Measurements from ENCODE around the gene EHD4.

Gene EHD4

GRCh38 chr15:41868321-41868720 lies 104.0 kb downstream of the EHD4 start:
- TF ChIP-seq ZFX (IDR thresholded peaks at IDR 0.05), result no peak
- TF ChIP-seq, protein P1, sequence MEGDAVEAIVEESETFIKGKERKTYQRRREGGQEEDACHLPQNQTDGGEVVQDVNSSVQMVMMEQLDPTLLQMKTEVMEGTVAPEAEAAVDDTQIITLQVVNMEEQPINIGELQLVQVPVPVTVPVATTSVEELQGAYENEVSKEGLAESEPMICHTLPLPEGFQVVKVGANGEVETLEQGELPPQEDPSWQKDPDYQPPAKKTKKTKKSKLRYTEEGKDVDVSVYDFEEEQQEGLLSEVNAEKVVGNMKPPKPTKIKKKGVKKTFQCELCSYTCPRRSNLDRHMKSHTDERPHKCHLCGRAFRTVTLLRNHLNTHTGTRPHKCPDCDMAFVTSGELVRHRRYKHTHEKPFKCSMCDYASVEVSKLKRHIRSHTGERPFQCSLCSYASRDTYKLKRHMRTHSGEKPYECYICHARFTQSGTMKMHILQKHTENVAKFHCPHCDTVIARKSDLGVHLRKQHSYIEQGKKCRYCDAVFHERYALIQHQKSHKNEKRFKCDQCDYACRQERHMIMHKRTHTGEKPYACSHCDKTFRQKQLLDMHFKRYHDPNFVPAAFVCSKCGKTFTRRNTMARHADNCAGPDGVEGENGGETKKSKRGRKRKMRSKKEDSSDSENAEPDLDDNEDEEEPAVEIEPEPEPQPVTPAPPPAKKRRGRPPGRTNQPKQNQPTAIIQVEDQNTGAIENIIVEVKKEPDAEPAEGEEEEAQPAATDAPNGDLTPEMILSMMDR (conservative IDR thresholded peaks at IDR 0.05), result no peak
- no peak overlapping the region for H3K27ac ChIP-seq

DNA sequence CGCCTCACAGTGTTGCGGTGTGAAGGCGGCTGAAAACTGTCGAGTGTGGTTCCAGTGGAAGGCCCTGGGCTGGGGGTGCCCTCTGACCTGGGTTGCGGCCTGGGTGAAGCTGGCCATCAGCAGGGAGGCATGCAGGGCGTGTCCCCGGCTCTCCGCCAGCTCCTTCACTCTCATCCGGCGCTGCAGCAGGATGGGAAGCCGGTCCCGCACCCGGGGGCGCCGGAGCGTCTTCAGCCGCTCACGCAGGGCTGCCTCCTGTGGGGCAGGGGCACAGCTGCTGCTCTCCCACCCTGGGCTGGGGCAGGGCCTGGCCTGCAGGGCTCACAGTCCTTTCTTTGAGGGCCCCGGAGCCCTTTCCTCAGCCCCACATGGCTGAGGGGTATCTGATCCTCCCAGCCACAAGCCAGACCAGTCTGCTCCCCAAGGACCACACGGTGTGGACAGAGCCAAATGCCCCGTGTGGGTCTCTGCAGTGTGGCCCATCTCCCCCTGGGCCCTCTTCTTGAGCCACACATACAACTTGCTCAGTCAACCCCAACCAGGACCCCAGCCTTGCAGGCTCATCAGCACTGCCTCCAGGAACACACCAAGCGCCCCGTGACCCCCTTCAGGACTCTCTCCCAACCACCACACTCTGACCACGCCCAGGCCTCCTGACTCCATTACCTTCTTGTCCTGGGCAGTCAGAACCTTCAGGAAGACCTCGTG lies 105.3 kb downstream of the EHD4 start:
- H3K27ac ChIP-seq, result no peak overlapping the region
- TF ChIP-seq, protein P1 (conservative IDR thresholded peaks at IDR 0.05), result no peak
- no peak for TF ChIP-seq ZFX (IDR thresholded peaks at IDR 0.05)

DNA sequence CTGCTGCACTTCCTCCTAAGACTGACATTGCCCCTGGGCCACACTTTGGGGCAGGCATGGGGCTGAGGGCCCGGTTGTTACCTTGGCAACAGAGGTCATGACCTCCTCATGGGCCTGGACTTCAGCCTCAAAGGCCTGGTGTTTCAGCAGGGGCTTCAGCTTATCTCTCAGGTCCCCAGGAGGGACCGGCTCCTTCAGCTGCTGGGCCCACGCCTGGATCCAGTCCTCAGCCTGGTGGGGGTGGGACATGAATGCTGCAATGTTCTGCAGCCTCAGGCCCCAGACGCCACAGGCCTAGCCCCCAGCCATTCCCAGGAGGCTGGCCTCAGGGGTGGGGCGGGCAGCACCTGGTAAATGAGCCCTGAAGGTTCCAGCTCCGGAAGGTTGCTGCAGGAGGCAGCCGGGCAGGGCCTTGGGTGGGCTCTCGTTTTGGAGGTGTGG lies 106.1 kb downstream of the EHD4 start:
- TF ChIP-seq, protein P1 (conservative IDR thresholded peaks at IDR 0.05), result no peak
- TF ChIP-seq ZFX (IDR thresholded peaks at IDR 0.05), result no peak
- H3K27ac ChIP-seq, result no peak overlapping the region

GRCh38 chr15:41865490-41866055 lies 106.8 kb downstream of the EHD4 start:
- no peak overlapping the region for H3K27ac ChIP-seq
- TF ChIP-seq, protein P1 (conservative IDR thresholded peaks at IDR 0.05), result no peak
- no peak for TF ChIP-seq ZFX (IDR thresholded peaks at IDR 0.05)

DNA sequence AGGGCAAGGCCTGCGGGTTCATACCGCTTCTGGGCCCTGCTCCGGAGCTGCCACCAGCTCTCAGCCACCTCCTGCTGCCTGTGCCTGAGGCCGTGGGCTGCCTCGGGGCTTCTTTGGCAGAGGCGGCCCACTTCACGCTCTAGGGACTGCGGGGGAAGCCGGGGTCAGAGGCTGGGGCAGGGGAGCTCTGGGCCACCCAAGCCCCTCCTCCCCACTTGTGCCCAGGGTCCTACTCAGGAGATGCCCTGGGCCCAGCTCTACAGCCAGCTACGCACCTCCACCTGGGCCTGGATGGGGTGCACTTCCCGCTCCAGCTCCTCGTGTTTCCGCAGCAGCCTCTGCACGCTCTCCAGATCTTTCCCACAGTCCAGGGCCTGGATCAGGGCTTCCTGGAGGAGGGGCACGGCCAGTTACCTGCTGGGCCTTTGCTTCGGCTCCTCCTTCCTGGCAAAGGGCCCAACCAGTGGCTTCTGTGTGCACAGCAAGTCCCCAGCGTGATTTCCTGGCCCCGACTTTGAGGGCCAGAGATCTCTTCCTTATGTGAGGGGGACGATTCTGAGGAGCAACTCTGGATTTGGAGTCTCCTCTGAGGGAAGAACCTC lies 109.7 kb downstream of the EHD4 start:
- TF ChIP-seq ZFX (IDR thresholded peaks at IDR 0.05), result peak; percentile 52; the same call in 1 of the 2 replicates
- TF ChIP-seq, protein P1 (conservative IDR thresholded peaks at IDR 0.05), result no peak
- H3K27ac ChIP-seq, result peak overlapping the region; percentile 78

GRCh38 chr15:41861736-41862356 lies 110.5 kb downstream of the EHD4 start:
- peak overlapping the region; percentile 78 for H3K27ac ChIP-seq
- TF ChIP-seq, protein P1 (conservative IDR thresholded peaks at IDR 0.05), result no peak
- TF ChIP-seq ZFX (IDR thresholded peaks at IDR 0.05), result no peak
